Measurements from ENCODE around the gene DEGS1. TPM values are rescaled to one million over a fixed set of nuclear protein-coding genes. Genes with fewer than 3 reads are reported as not detected.
A peak's percentile ranks its signal among the peaks of the same experiment; 100 is the strongest.
"Not testable (repeated sequence)": the region's sequence is repeated elsewhere in the genome, so short reads cannot be mapped to it uniquely, and the experiment has no call there.

The DEGS1 gene
- total RNA-seq, 1 donor from 2014 or later: 115 TPM

DNA sequence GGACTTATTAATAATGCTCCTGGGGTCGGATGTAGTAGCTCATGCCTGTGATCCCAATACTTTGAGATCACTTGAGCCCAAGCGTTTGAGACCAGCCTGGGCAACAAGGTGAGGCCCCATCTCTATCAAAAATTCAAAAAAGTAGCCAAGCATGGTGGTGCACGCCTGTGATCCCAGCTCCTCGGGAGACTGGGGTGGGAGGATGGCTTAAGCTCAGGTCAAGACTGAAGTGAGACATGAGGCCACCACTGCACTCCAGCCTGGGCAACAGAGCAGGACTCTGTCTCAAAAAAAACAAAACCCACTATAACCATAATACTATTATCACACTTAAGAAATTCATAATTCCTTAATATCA is 1.6 kb upstream of the DEGS1 start:
- DNase-seq: no peak

GRCh38 chr1:224182057-224182865 is 779 bp upstream of the DEGS1 start:
- no peak for DNase-seq

DNA sequence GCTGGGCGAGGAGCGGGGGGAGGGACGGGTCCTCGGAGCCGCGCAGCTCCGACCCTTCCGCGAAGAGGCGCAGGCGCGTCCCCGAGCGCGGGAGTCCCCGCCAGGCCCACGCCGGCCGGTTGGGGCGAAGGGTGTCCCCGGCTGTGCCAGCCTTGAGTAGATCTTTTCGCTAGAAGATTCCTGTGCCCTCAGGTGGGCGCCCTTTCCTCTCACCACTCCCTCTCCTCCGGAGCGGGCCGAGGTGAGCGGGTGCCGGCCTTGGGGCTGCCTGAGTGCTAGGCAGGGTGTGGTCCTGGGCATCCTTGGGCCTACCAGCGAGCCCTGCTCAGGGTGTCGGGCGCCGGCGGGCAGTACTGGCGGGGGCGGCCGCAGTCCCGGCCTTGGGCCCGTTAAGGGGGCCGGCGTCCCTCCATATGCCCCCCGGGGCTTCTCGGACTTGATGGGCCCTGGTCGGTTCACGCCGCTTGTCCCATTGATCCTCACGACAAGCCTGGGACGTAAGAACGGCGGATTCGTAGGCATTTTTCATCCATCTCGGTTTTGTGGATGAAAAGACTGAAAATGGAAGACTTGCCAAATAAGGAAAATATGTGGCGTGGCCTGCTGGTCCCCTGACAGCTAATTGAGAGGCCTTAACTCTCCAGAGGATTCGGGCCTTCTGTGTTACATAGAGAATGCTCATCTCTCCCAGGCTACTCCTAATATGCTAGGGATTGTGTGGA is 712 bp downstream of the DEGS1 start:
- peak; percentile 68 for DNase-seq

DNA sequence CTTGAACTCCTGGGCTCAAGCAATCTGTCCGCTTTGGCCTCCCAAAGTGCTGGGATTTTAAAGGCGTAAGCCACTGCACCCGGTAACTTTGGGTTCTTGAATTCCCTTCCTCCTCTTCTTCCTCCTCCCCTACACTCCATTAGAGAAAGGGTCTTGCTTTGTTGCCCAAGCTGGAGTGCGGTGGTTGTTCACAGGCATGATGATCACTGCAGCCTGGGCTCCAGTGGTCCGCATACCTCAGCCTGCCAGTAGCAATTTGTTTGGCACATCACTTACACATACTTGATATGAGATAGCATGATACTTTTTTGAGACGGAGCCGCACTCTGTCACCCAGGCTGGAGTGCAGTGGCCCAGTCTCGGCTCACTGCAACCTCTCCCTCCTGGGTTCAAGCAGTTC is 2.2 kb downstream of the DEGS1 start:
- no peak for DNase-seq

DNA sequence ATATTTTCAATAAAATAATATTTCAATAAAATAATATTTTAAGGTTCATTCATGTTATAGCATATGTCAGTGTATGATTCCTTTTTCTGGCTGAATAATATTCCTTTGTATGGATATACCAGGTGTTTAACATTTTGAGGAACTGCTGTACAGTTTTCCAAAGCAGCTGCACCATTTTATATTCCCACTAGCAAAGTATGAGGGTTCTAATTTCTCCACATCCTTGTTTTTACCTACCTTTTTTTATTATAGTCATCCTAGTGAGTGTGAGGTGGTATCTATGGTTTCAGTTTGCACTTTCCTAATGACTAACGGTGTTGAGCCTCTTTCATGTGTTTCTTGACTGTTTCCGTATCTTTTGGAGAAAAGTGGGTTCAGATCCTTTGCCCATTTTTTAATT is 5.2 kb downstream of the DEGS1 start:
- DNase-seq: no peak

GRCh38 chr1:224189561-224189960 is 6.5 kb downstream of the DEGS1 start:
- no peak for DNase-seq

GRCh38 chr1:224192082-224192788 is 9.2 kb downstream of the DEGS1 start:
- no peak for DNase-seq

- DNase-seq: no peak
Observed at GRCh38 chr1:224193319-224193966, 10.4 kb downstream of the DEGS1 start.

DNA sequence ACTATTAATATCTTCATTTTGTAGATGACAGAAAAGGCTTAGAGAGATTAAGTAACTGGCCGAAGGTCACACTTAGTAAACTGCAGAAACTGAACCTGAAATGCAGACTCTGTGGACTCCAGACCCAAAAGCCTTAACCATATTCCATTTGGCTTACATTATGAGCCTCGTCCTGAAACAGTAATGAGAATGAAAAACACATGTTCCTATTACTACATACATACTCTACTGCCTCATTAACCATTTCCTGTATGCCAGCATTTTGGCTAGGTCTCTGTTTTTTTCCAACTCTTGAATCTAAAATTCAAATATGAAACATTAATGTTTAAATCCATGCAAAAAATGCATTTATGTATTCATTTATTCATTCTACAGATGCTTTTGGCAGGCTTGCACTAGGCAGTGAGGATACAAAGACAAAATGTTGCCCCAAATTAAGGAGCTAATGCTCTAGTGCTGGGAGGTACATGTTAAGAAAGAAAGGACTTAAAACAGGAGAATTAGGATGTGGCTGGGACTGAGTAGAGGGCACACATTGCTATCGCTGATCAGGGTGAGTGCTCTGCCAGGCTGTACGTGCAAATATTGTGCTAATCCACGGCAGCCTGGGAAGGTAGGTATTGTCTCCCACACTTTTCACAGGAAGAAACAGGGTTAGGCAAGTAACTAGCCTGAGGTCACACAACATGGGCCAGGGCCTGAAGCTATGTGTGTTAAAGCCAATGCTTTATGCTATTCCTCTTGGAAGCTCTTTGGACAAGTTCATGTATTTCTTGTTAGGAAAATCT is 14.0 kb downstream of the DEGS1 start:
- no peak for DNase-seq

- no peak for DNase-seq
Observed at GRCh38 chr1:224198572-224198971, 15.5 kb downstream of the DEGS1 start.

- DNase-seq: no peak
Observed at GRCh38 chr1:224199679-224200078, 16.6 kb downstream of the DEGS1 start.

DNA sequence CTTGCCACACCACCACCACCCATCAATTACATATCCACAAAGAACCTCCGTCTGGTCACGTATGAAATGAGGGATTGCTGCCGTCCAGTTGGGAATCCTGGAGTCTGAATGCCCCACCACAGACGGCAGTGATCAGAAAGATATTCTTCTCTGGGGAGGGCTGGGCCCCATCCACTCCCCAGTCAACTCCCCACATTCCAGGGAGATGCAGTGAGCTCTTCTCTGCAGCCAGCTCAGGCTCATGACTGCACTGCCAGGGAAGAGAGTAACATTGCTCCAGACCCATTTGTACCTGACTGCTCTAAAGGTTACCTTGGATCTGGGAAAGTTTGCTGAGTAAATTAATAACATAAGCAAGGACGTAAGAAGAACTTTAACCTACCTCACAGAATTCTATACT is 18.3 kb downstream of the DEGS1 start:
- DNase-seq: no peak

- DNase-seq: no peak
Observed at GRCh38 chr1:224201853-224202252, 18.8 kb downstream of the DEGS1 start.

- DNase-seq: peak; percentile 34
Observed at GRCh38 chr1:224203243-224204016, 20.4 kb downstream of the DEGS1 start.

DNA sequence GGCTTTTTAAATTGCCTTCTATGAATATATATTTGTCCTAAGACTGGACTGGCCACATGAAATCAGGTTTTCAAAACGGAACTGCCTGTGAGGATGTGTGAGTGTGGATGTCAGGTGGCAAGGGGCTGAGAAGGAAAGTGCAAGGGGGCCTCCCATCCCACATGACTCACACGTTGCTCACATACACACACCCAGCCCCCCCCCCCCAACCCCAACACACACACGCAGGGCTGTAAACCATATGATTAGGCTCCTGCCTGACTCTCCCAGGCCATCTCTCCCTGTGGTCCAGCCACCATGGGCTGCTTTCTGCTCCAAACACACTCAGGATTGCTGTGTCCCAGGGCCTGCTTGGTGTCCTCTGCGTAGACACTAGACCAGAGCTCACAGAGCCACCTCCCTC is 22.4 kb downstream of the DEGS1 start:
- peak; percentile 81 for DNase-seq

- not testable (repeated sequence) for DNase-seq
Observed at GRCh38 chr1:224205931-224206538, 23.0 kb downstream of the DEGS1 start.

GRCh38 chr1:224211206-224211962 is 28.3 kb downstream of the DEGS1 start:
- peak; percentile 88 for DNase-seq

- DNase-seq: no peak
Observed at GRCh38 chr1:224212618-224213061, 29.6 kb downstream of the DEGS1 start.

DNA sequence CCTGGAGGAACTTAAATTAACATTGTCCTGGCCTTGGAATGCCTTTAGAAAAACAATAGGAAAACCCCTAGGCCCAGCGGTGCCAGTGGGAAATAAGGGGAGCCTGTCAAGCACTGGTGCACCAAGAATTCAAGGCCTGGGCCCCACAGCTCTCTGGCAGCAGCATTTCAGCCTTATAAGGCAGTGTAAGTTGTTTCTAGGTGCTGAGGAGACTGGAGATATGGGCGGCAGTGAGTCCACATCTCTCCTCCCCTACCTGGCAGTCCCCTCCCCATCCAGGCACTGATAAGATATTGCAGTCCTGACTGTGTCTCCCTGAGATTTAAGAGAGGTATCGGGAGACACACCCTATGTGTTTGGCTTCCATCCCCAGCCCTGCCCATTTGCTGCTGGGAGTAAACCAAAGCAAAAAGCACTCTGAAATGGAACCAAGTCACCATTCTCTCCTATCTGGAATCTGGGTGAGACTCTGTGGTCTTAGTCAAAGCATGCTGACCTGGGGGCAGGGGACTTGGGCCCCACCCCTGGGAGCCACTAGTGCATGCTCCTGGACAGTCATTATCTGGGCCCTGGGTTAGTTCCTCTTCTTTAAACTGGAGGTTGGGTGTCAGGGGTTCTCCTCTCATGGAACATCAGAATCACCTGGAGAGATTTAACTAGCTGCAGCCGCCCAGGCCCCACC is 30.5 kb downstream of the DEGS1 start:
- DNase-seq: no peak

All from dermis blood vessel endothelial cell (primary cell).